Measurements from ENCODE around the gene AEN. TPM values are rescaled to one million over a fixed set of nuclear protein-coding genes. Genes with fewer than 3 reads are reported as not detected.

AEN gene
- total RNA-seq, 1 donor from 2014 or later, result 33.0 TPM

GRCh38 chr15:88663141-88663621 is 42.0 kb downstream of the AEN start:
- peaks cover 38% of the 10 kb centered on the region for H3K27me3 Mint-ChIP-seq (ENCODE audit: low read depth)
- H3K9me3 Mint-ChIP-seq, result peaks cover 15% of the 10 kb centered on the region
- no peaks in the 10 kb centered on the region for H3K36me3 Mint-ChIP-seq
- TF ChIP-seq, protein P1, sequence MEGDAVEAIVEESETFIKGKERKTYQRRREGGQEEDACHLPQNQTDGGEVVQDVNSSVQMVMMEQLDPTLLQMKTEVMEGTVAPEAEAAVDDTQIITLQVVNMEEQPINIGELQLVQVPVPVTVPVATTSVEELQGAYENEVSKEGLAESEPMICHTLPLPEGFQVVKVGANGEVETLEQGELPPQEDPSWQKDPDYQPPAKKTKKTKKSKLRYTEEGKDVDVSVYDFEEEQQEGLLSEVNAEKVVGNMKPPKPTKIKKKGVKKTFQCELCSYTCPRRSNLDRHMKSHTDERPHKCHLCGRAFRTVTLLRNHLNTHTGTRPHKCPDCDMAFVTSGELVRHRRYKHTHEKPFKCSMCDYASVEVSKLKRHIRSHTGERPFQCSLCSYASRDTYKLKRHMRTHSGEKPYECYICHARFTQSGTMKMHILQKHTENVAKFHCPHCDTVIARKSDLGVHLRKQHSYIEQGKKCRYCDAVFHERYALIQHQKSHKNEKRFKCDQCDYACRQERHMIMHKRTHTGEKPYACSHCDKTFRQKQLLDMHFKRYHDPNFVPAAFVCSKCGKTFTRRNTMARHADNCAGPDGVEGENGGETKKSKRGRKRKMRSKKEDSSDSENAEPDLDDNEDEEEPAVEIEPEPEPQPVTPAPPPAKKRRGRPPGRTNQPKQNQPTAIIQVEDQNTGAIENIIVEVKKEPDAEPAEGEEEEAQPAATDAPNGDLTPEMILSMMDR (IDR thresholded peaks at IDR 0.05; ENCODE audit: unreplicated experiment), result no peak
- peak in 1 of 2 experiments; percentile 17 for DNase-seq (ENCODE audit: low spot score in 2 of 2, unreplicated experiment in 2 of 2)
- H3K4me3 Mint-ChIP-seq, result no peak overlapping the region
- H3K4me1 Mint-ChIP-seq, result peaks cover 3% of the 10 kb centered on the region
- no peak overlapping the region for H3K27ac Mint-ChIP-seq

DNA sequence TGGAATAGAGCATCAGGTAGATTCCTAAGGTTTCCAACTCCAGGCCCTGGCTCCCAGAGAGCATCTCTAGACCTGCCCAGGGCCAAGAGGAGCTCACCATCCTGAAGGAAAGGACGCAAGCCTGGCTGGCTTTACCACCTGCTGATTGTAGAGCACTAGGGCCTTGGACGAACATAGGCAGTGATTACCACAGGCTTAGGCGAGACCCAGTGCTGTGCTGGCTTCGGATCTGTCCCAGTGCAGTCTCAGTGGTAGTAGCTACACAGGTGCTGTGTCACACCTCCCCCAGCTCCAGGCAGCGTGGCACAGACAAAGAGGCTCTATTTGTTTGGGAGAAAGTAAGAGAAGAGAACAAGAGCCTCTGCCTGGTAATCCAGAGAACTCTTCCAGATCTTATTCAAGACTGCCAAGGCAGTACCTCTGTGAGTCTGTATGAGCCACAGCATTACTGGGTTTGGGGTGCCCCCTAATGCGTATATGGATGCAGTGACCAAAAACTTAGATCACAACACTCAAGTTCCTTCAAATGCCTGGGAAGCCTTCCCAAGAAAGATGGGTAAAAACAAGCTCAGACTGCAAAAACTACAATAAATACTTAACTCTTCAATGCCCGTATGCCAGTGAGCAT is 43.1 kb downstream of the AEN start:
- peaks cover 22% of the 10 kb centered on the region for H3K9me3 Mint-ChIP-seq
- H3K36me3 Mint-ChIP-seq, result no peaks in the 10 kb centered on the region
- DNase-seq (ENCODE audit: low spot score in 2 of 2, unreplicated experiment in 2 of 2), result peak in 1 of 2 experiments; percentile 25
- H3K4me1 Mint-ChIP-seq, result peaks cover 3% of the 10 kb centered on the region
- no peak overlapping the region for H3K27ac Mint-ChIP-seq
- H3K27me3 Mint-ChIP-seq (ENCODE audit: low read depth), result peaks cover 38% of the 10 kb centered on the region
- no peak overlapping the region for H3K4me3 Mint-ChIP-seq
- TF ChIP-seq, protein P1 (IDR thresholded peaks at IDR 0.05; ENCODE audit: unreplicated experiment), result no peak

DNA sequence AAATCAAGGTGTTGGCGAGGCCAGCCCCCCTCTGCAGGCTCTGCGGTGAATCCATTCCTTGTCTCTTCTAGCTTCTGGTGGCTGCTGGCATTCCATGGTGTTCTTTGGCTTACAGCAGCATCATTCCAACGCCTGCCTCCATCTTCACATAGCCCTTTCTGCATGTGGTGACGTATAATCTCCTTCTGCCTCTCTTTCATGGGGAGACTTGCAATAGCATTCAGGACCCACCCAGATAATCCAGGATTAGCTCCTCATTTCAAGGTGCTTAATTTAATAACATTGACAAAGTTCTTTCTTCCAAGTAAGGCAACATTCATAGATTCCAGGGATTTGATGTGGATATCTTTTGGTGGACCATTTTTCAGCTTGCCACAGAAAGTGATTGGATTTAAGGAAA is 53.5 kb downstream of the AEN start:
- Mint-ChIP-seq H3K4me1 (no peaks in the 10 kb centered on the region), H3K36me3 (no peaks in the 10 kb centered on the region), H3K9me3 (peaks cover 15% of the 10 kb centered on the region), H3K27ac (no peak overlapping the region), H3K4me3 (no peak overlapping the region), H3K27me3 (ENCODE audit: low read depth) (peaks cover 69% of the 10 kb centered on the region)
- TF ChIP-seq, protein P1 (IDR thresholded peaks at IDR 0.05; ENCODE audit: unreplicated experiment), result no peak
- no peak for DNase-seq (ENCODE audit: low spot score in 2 of 2, unreplicated experiment in 2 of 2)

GRCh38 chr15:88678755-88679154 is 57.6 kb downstream of the AEN start:
- DNase-seq (ENCODE audit: low spot score in 2 of 2, unreplicated experiment in 2 of 2), result no peak
- TF ChIP-seq, protein P1 (IDR thresholded peaks at IDR 0.05; ENCODE audit: unreplicated experiment), result no peak
- H3K36me3 Mint-ChIP-seq, result no peaks in the 10 kb centered on the region
- no peak overlapping the region for H3K27ac Mint-ChIP-seq
- H3K27me3 Mint-ChIP-seq (ENCODE audit: low read depth), result peaks cover 36% of the 10 kb centered on the region
- no peaks in the 10 kb centered on the region for H3K4me1 Mint-ChIP-seq
- no peak overlapping the region for H3K4me3 Mint-ChIP-seq
- H3K9me3 Mint-ChIP-seq, result no peaks in the 10 kb centered on the region

DNA sequence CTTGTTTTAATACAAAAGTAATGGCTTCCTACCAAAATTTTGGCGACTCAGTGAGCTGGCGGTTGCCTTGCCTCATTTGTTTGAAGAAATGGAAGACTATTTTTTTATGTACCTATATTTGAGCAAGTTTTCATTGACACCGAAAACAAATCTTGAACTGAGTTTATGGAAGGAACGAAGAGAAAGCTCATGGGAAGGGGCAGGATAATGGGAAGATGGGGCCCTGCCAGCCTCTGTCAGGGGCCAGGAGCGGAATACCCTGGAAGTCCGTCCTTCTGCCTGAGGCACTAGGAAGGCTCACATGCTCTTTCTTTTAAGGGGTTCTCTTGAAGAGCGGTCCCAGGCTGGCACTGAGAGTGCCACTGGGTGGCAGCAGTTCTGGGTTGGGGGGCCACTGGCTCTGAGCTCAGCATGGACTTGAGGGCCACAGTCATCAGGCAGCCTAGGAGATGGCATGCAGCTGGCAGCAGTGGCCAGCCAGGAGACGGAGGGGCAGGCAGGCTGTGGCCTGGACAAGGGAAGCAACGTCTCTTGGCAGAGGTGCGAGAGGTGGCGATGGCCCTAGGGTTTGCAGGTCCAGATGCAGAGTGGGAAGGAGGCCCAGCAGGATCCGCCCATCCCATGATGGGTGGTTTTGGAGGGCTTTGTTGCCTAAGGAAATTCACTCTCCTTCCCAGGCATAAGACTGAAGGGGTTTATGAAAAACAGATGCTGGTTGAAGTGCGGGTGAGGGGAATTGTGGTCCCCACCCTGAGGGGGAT is 59.3 kb downstream of the AEN start:
- Mint-ChIP-seq H3K9me3 (no peaks in the 10 kb centered on the region), H3K36me3 (no peaks in the 10 kb centered on the region), H3K4me3 (no peak overlapping the region), H3K27me3 (ENCODE audit: low read depth) (peaks cover 29% of the 10 kb centered on the region), H3K4me1 (no peaks in the 10 kb centered on the region), H3K27ac (no peak overlapping the region)
- DNase-seq (ENCODE audit: low spot score in 2 of 2, unreplicated experiment in 2 of 2), result no peak
- TF ChIP-seq, protein P1 (IDR thresholded peaks at IDR 0.05; ENCODE audit: unreplicated experiment), result no peak

All from mesothelial cell of epicardium (in vitro differentiated cells).